Epithelial cell of esophagus (primary cell): ENCODE data around the gene ASB10.
A peak's percentile ranks its signal among the peaks of the same experiment; 100 is the strongest.

Experiments
- DNase-seq: peaks from one replicate; pipeline ENCODE4 v3.0.0; 2010; ENCODE audit warnings: low read depth
- H3K4me3 ChIP-seq: 2 replicates; pipeline ENCODE4 v1.5.1; 2011; ENCODE audit warnings: mild to moderate bottlenecking, low read length, control low read depth
- TF ChIP-seq, protein P1 (sequence below): IDR thresholded peaks from 2 replicates; pipeline ENCODE4 v1.5.1; 2011; ENCODE audit warnings: low read depth, mild to moderate bottlenecking, low read length, control low read depth, inconsistent platforms; ENCODE audit not compliant: insufficient read depth; ENCODE audit errors: missing control alignments

The ASB10 gene

DNA sequence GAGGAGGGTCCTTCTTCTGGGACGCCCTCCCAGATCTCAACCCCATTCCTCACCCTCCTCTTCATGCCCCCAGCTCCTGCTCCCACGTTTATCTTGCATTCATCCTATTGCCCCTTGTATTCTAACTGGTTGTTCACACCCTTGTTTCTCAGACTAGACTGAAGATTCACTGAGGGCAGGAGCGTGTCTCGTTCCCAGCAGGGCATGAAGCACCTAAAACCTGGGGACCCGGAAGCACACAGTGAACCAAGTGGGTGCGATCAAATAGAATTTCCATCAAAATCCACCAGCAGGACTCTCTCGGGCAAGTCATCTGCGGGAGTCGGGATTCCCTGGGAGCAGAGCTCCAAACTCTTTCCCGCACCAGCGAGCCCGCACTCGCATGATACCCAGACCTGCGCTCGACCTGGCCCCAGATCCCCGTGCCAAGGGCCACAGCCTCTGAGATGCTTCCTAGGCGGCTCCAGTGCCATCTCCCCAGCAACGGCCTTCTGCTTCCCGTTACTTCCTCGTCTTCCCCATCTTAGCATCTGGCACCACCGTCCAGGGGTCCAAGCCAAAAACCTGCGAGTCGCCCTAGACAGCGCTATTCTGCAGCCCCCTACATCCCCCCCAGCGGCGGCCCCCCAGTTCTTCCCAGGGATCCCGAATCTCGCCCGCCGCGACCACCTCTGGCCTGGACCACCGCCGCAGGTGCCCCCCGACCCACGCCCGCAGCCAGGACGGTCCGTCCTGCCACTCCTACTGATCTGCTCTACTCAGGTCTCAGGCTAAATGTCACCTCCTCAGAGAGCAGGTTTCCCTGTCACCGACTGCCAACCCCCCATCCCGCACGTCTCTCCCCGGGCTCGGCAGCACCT, 13.4 kb downstream of the ASB10 start:
- DNase-seq, result no peak
- no peak overlapping the region for H3K4me3 ChIP-seq
- TF ChIP-seq, protein P1, sequence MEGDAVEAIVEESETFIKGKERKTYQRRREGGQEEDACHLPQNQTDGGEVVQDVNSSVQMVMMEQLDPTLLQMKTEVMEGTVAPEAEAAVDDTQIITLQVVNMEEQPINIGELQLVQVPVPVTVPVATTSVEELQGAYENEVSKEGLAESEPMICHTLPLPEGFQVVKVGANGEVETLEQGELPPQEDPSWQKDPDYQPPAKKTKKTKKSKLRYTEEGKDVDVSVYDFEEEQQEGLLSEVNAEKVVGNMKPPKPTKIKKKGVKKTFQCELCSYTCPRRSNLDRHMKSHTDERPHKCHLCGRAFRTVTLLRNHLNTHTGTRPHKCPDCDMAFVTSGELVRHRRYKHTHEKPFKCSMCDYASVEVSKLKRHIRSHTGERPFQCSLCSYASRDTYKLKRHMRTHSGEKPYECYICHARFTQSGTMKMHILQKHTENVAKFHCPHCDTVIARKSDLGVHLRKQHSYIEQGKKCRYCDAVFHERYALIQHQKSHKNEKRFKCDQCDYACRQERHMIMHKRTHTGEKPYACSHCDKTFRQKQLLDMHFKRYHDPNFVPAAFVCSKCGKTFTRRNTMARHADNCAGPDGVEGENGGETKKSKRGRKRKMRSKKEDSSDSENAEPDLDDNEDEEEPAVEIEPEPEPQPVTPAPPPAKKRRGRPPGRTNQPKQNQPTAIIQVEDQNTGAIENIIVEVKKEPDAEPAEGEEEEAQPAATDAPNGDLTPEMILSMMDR, result no peak

DNA sequence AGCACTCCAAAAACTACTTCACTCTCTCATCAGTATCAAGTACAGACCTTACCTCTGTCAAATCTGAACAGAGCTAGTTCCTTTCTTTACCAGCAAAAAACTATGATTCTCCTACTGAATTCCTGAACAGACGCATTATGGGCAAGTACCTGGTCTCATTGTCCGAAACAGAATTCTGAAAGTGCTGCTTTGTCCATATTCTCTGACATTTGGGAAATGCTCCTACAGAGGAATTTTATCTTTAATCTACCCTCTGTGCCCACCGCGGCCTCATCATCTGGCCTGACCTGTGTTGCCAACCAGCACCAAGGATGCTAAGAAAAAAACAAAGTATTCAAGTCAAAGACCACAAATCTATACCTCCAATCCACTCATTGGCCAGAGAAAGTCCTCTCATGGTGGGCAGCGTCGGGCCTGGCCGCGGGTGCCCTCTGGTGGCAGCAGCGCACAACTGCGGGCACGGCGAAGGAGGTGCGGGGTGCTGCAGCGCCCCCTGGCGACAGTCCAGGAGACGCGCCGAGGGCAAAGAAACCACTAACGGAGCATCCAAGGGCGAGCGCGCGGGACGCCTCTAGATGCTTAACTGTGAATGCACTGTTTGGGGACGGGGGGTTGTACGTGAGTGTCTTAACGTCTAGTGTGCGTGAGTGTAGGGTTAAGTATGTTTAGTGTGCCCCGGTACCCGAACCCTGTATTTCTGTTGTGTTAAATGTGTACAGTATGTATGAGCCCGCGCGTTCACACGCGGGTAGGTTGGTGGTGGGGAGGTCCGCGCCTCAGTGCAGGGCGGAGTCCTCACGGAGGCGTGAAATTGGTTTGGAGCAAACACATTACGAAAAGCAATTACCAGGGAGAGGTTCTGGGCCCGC, 14.5 kb downstream of the ASB10 start:
- no peak overlapping the region for H3K4me3 ChIP-seq
- DNase-seq, result peak; percentile 61
- TF ChIP-seq, protein P1, result peak; percentile 96

DNA sequence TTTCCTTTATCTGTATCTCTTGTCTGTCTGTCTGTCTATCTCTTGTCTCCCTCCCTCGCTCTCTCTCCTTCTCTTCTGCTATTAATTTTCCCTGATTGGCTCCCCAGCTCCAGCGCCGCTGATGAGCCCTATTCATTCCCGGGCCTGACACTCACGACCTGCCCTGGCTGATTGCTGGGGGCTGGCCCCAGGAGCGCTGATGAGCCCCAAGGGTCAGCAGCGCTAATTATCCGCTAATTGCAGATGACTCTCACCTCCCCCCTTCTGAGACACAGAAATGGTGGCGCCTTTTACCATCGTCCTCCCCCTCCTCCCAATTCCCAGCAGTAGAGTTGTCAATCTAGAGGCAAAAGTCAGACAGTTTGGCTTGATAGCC, 18.3 kb downstream of the ASB10 start:
- DNase-seq, result no peak
- no peak overlapping the region for H3K4me3 ChIP-seq
- TF ChIP-seq, protein P1, result no peak

DNA sequence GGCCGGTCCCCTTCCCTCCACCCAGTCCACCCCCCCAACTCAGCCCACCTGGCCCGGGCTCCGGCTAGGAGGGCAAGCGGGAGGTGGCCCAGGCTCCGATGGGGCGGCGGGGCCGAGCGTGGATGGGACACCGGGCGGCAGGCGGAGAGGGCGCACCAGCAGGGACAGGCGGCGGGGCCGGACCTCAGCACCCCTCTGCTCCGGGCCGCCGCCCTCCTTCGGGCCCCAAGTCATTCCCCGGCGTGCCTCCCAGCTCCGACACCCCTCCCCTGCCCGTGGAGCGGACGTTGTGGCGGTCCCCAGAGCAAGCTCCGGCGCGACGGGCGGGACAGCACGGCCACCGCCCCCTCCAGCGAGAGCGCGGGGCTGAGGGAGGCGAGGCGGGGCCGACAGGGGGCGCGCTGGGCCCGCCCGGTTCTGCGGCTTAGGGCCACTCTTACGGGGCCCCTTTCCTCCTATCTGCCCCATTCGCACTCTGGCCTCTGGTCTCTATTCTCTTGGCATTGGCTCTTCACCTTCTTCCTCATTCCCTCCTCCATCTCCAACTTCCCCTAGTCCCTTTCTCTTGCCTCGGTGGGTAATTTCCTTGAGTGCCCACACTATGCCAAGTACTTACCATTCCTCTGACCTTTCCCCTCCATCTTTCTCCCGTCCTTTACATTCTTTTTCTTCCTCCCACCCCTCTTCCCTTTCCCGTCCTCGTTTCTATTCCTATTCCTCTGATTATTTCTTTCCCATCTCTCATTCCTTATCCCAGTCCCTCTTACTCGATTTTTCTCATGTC, 18.9 kb downstream of the ASB10 start:
- peak overlapping the region; percentile 7 for H3K4me3 ChIP-seq
- DNase-seq, result peak; percentile 32
- TF ChIP-seq, protein P1, result peak; percentile 30

DNA sequence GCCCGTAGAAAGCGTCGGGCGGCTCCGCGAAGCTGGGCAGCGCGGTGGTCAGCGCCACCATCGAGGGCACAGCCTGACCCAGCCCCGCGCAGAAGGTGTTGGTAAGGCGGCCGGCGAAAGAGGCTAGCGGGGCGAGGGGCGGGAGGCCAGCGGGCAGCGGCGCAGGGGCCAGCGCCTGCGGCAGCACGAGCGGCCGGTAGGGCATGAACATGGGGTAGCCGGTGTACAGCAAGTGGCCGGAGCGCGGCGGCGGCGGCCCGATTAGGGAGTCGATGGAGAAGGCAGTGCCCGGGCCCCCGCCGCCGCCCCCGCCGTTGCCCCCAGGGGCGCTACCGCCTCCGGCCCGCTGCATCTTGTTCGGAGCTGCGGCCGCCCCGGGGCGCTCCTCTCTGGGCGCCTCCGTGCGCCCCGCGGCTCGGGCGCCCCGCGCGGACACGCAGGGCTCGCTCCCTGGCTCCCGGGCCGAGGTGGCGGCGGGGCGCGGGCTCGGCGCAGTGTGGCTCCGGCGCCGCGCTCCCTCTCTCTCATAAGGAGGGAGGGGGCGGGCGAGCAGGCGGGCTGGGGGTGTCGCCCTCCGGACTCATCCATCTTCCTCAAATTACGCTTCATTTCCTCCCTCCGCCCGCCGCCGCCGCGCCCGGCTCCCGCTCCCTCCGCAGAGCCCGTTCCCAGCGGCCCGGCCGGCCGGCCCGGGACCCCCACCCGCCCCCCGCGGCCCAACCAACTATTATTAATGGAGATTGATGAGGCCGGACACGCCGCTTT, 19.7 kb downstream of the ASB10 start, which contains the start of gene GBX1:
TSS of gene GBX1 (minus strand) at position 498 of the 765 bp plus-strand sequence. CDS start at position 352, 146 bp downstream.
- DNase-seq, result no peak
- TF ChIP-seq, protein P1, result no peak
- peak within 1 kb of the TSS; percentile 7 for H3K4me3 ChIP-seq
